H9 (cell line): Measurements from ENCODE around the gene GSG1L. TPM values are rescaled to one million over a fixed set of nuclear protein-coding genes. Genes with fewer than 3 reads are reported as not detected.

ENCODE experiments used
- DNase-seq: peaks from one replicate; pipeline ENCODE4 v3.0.0-alpha.2; 2017
- H2AFZ ChIP-seq: one replicate; pipeline ENCODE4 v1.6.1; 2013; ENCODE audit warnings: mild to moderate bottlenecking, low read length, control low read depth, moderate library complexity
- H2AK5ac ChIP-seq: 2 replicates; pipeline ENCODE4 v1.6.1; 2013; ENCODE audit warnings: low read length, control low read depth, mixed read lengths; ENCODE audit not compliant: insufficient read length
- H2BK120ac ChIP-seq: one replicate; pipeline ENCODE4 v1.6.1; 2013; ENCODE audit warnings: low read depth, mild to moderate bottlenecking, low read length, control low read depth, inconsistent platforms; ENCODE audit not compliant: poor library complexity, severe bottlenecking
- H2BK12ac ChIP-seq: 2 replicates; pipeline ENCODE4 v1.6.1; 2013; ENCODE audit warnings: low read length, control low read depth, mixed read lengths, low read depth; ENCODE audit not compliant: insufficient read length
- H2BK15ac ChIP-seq: 2 replicates; pipeline ENCODE4 v1.6.1; 2013; ENCODE audit warnings: low read depth, low read length, control low read depth
- H2BK20ac ChIP-seq: one replicate; pipeline ENCODE4 v1.6.1; 2013; ENCODE audit warnings: low read depth, mild to moderate bottlenecking, low read length, control low read depth, inconsistent platforms; ENCODE audit not compliant: poor library complexity, severe bottlenecking
- H2BK5ac ChIP-seq: 2 replicates; pipeline ENCODE4 v1.6.1; 2013; ENCODE audit warnings: low read length, control low read depth, mixed read lengths; ENCODE audit not compliant: insufficient read length
- H3K14ac ChIP-seq: 2 replicates; pipeline ENCODE4 v1.6.1; 2013; ENCODE audit warnings: low read length, control low read depth; ENCODE audit not compliant: insufficient read depth
- H3K18ac ChIP-seq: 2 replicates; pipeline ENCODE4 v1.6.1; 2013; ENCODE audit warnings: low read depth, mild to moderate bottlenecking, mixed read lengths, low read length, control low read depth; ENCODE audit not compliant: insufficient read length
- H3K23ac ChIP-seq: 2 replicates; pipeline ENCODE4 v1.6.1; 2013; ENCODE audit warnings: low read length, control low read depth, mixed read lengths, low read depth; ENCODE audit not compliant: insufficient read length
- H3K23me2 ChIP-seq: 2 replicates; pipeline ENCODE4 v1.6.1; 2013; ENCODE audit warnings: low read depth, mild to moderate bottlenecking, mixed read lengths, low read length, control low read depth; ENCODE audit not compliant: insufficient read length, poor library complexity, severe bottlenecking
- H3K27ac ChIP-seq: 2 replicates; pipeline ENCODE4 v1.5.1; 2013; ENCODE audit warnings: low read length, control low read depth, mixed read lengths, low read depth; ENCODE audit not compliant: insufficient read length
- H3K27me3 ChIP-seq: 2 replicates; pipeline ENCODE4 v1.6.1; 2013; ENCODE audit warnings: low read length, control low read depth, inconsistent platforms; ENCODE audit not compliant: insufficient read depth
- H3K4ac ChIP-seq: 2 replicates; pipeline ENCODE4 v1.6.1; 2013; ENCODE audit warnings: low read depth, mild to moderate bottlenecking, control low read depth, inconsistent platforms, low read length, moderate library complexity
- H3K4me1 ChIP-seq: 2 replicates; pipeline ENCODE4 v1.6.1; 2013; ENCODE audit warnings: low read length, control low read depth, inconsistent platforms; ENCODE audit not compliant: insufficient read depth
- H3K4me2 ChIP-seq: 2 replicates; pipeline ENCODE4 v1.6.1; 2013; ENCODE audit warnings: low read length, control low read depth, mixed read lengths; ENCODE audit not compliant: insufficient read length, insufficient read depth
- H3K56ac ChIP-seq: 2 replicates; pipeline ENCODE4 v1.6.1; 2013; ENCODE audit warnings: low read depth, mild to moderate bottlenecking, mixed read lengths, low read length, control low read depth; ENCODE audit not compliant: insufficient read length
- H3K79me1 ChIP-seq: 2 replicates; pipeline ENCODE4 v1.6.1; 2013; ENCODE audit warnings: low read depth, mild to moderate bottlenecking, moderate library complexity, low read length, control low read depth, inconsistent platforms; ENCODE audit not compliant: insufficient read depth, poor library complexity, severe bottlenecking
- H3K79me2 ChIP-seq: 2 replicates; pipeline ENCODE4 v1.6.1; 2013; ENCODE audit warnings: low read length, control low read depth, inconsistent platforms; ENCODE audit not compliant: insufficient read depth
- H3K9ac ChIP-seq: 2 replicates; pipeline ENCODE4 v1.6.1; 2013; ENCODE audit warnings: low read length, control low read depth, mixed read lengths; ENCODE audit not compliant: insufficient read length; ENCODE audit errors: extremely low read depth
- H3K9me3 ChIP-seq: one replicate; pipeline ENCODE4 v1.6.1; 2013; ENCODE audit warnings: low read depth, low read length, inconsistent platforms; ENCODE audit not compliant: control insufficient read depth
- H3T11ph ChIP-seq: one replicate; pipeline ENCODE4 v1.6.1; 2013; ENCODE audit warnings: mild to moderate bottlenecking, low read length, control low read depth, inconsistent platforms
- H4K20me1 ChIP-seq: one replicate; pipeline ENCODE4 v1.6.1; 2013; ENCODE audit not compliant: control insufficient read depth, insufficient read length, insufficient read depth
- H4K5ac ChIP-seq: 2 replicates; pipeline ENCODE4 v1.6.1; 2013; ENCODE audit warnings: low read depth, mild to moderate bottlenecking, mixed read lengths, low read length, control low read depth; ENCODE audit not compliant: insufficient read length
- H4K8ac ChIP-seq: replicated peaks from 2 replicates; pipeline ENCODE4 v1.6.1; 2013; ENCODE audit warnings: low read length, control low read depth, mixed read lengths, low read depth; ENCODE audit not compliant: insufficient read length
- H4K91ac ChIP-seq: 2 replicates; pipeline ENCODE4 v1.6.1; 2013; ENCODE audit warnings: low read depth, mild to moderate bottlenecking, moderate library complexity, mixed read lengths, low read length, control low read depth; ENCODE audit not compliant: insufficient read length
- H3K27ac Mint-ChIP-seq, 3 experiments: 2 replicates in 2 of 3; 3 replicates in 1 of 3; pipeline ENCODE4 v1.8.0; 2020 to 2021; ENCODE audit warnings: mixed read lengths in 3 of 3, mild to moderate bottlenecking in 1 of 3, moderate library complexity in 1 of 3
- H3K27me3 Mint-ChIP-seq: 2 replicates; pipeline ENCODE4 v1.8.0; 2021; ENCODE audit warnings: low read depth, mild to moderate bottlenecking, moderate library complexity, mixed read lengths
- H3K36me3 Mint-ChIP-seq, 3 experiments: 2 replicates in 2 of 3; 3 replicates in 1 of 3; pipeline ENCODE4 v1.8.0; 2020 to 2021; ENCODE audit warnings: low read depth in 3 of 3, mixed read lengths in 3 of 3; ENCODE audit not compliant: insufficient read depth in 1 of 3
- H3K4me1 Mint-ChIP-seq, 2 experiments: 2 replicates each; pipeline ENCODE4 v1.8.0; 2020; ENCODE audit warnings: mixed read lengths in 2 of 2
- H3K4me3 Mint-ChIP-seq, 2 experiments: 2 replicates in 1 of 2; 3 replicates in 1 of 2; pipeline ENCODE4 v1.8.0; 2020 to 2021; ENCODE audit warnings: mild to moderate bottlenecking in 2 of 2, mixed read lengths in 2 of 2, moderate library complexity in 1 of 2
- H3K9me3 Mint-ChIP-seq, 2 experiments: 2 replicates in 1 of 2; 3 replicates in 1 of 2; pipeline ENCODE4 v1.8.0; 2020; ENCODE audit warnings: mild to moderate bottlenecking in 2 of 2, mixed read lengths in 2 of 2, moderate library complexity in 1 of 2
- CTCF ChIP-seq: fragments of 200-600 bp; sonication (generic); conservative IDR thresholded peaks from 3 replicates; pipeline ENCODE4 v1.8.0; 2021; ENCODE audit warnings: antibody characterized with exemption, mild to moderate bottlenecking
- WGBS: extraction: QIAGEN DNeasy Blood & Tissue Kit; methylation state at CpG from one replicate; pipeline ENCODE4 v1.1.7; 2013; ENCODE audit warnings: missing lambda C conversion rate, low lambda C conversion rate, mixed read lengths; ENCODE audit not compliant: insufficient read length; ENCODE audit errors: extremely low coverage; 5-methylcytosine and 5-hydroxymethylcytosine counted together
- total RNA-seq: library from RNA; stranded (reverse); gene quantifications from 2 replicates; pipeline ENCODE4 v1.2.1, GENCODE V29; 2021

Gene GSG1L
- total RNA-seq, 1 experiment from 2014 or later, result 0.35 TPM

DNA sequence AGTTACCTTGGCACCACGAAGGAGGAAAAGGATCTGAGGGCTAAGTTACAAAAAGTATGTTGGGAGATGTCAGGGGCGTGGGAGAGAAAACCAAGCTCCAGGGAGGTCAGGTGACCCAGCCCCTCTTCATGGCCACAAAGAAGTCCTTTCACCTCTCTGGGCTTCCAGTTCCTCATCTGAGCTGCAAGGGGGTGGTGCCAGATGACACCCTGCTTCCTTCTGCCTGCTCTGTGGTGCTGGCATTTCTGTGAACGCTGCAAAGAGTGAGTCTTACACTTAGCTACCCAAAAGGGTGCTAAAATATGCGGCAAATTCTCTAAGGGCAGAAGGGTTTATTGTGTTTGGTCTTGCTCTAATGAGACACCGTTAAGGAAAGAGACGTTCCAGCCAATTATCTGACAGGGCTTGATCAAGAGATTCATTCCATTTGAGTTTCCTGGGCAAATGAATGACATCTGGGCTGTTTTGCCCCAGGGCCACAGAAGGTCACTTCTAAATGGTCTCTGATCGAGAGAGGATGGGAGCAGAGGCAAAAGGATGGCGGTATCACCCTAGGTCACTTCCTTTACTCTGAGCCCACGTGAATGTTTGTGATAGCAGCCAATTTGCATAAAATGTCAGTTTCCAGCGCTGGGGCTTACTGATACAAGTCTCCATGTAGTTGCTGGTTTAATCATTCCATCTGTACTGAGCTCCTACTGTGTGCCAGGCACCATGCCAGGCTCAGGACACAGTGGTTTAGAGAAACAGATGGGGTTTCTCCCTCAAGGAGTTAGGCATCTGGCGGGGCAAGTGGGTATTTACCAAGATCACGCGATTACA lies 303.3 kb downstream of the GSG1L start:
- no peak overlapping the region for H2BK5ac ChIP-seq
- H3K4me1 Mint-ChIP-seq, result peaks cover 15 to 17% of the 10 kb centered on the region in 2 experiments
- no peak overlapping the region for H3T11ph ChIP-seq
- no peaks in the 10 kb centered on the region for H3K27me3 ChIP-seq
- DNase-seq, result no peak
- H3K14ac ChIP-seq, result no peak overlapping the region
- no peaks in the 10 kb centered on the region for H3K79me2 ChIP-seq
- no peak overlapping the region for H4K91ac ChIP-seq
- no peak overlapping the region for H3K4me3 Mint-ChIP-seq
- H3K79me1 ChIP-seq, result no peaks in the 10 kb centered on the region
- H2AK5ac ChIP-seq, result no peak overlapping the region
- H3K27ac ChIP-seq, result no peak overlapping the region
- H3K4me2 ChIP-seq, result no peak overlapping the region
- no peak overlapping the region for H3K9ac ChIP-seq
- no CpG with 5 or more reads among the region's 13 CpGs for WGBS
- H3K56ac ChIP-seq, result no peak overlapping the region
- no peak for TF ChIP-seq CTCF
- H4K5ac ChIP-seq, result no peak overlapping the region
- no peaks in the 10 kb centered on the region for H3K23me2 ChIP-seq
- H3K27ac Mint-ChIP-seq, result 0 out of 7 replicates have a peak overlapping the region, but pooled peaks of 1 of the 3 experiments have one; percentile 22
- no peaks in the 10 kb centered on the region for H3K9me3 ChIP-seq
- H3K4me1 ChIP-seq, result no peaks in the 10 kb centered on the region
- H2BK12ac ChIP-seq, result no peak overlapping the region
- no peak overlapping the region for H4K8ac ChIP-seq
- H2AFZ ChIP-seq, result no peak overlapping the region
- H3K4ac ChIP-seq, result no peak overlapping the region
- H3K36me3 Mint-ChIP-seq, result peaks cover 12 to 16% (median 14%) of the 10 kb centered on the region in 3 experiments; a peak in 6 of 7 replicates
- H2BK20ac ChIP-seq, result no peak overlapping the region
- no peaks in the 10 kb centered on the region for H4K20me1 ChIP-seq
- H3K23ac ChIP-seq, result no peak overlapping the region
- H2BK15ac ChIP-seq, result no peak overlapping the region
- H3K27me3 Mint-ChIP-seq, result no peaks in the 10 kb centered on the region; the same call in 1 of the 2 replicates
- H2BK120ac ChIP-seq, result no peak overlapping the region
- H3K18ac ChIP-seq, result no peak overlapping the region
- H3K9me3 Mint-ChIP-seq, result peaks cover 9% of the 10 kb centered on the region in 2 experiments; a peak in 3 of 5 replicates
